ENCODE measurements around the gene ITGB1. TPM values are rescaled to one million over a fixed set of nuclear protein-coding genes. Genes with fewer than 3 reads are reported as not detected.

ITGB1 gene
- total RNA-seq, 1 experiment from 2014 or later: 223 TPM

DNA sequence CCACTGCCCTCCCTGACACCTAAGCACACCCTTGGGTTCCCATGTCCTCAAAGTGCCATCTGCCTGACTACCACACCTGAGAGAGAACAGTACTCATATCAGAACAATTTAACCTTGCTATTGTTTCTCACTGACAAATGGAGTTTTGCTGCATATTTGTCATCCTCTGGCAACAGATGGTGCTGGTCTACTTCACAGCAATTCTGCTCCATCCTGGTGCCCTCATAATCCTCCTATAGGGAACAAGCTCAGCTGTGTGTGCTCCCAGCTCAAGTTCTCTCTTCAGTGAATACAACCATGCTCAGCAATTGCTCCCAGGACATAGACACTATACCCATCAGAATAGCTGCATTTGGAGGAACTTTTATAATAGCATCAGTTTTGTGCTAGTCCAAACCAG lies 32.8 kb upstream of the ITGB1 start:
- H3K79me2 ChIP-seq (ENCODE audit: insufficient read depth, low read length): no peaks in the 10 kb centered on the region
- no peak overlapping the region for H4K91ac ChIP-seq (ENCODE audit: insufficient read length, low read depth, low read length)
- H3K27ac Mint-ChIP-seq: no peak overlapping the region
- peaks cover 8 to 13% of the 10 kb centered on the region in 2 experiments; a peak in 3 of 4 replicates for H3K4me1 Mint-ChIP-seq
- H3T11ph ChIP-seq (ENCODE audit: low read length): no peak overlapping the region
- H2BK12ac ChIP-seq (ENCODE audit: insufficient read length, low read depth, low read length): no peak overlapping the region
- H3K4me3 Mint-ChIP-seq: no peak overlapping the region
- H3K27me3 Mint-ChIP-seq (ENCODE audit: low read depth): no peaks in the 10 kb centered on the region
- H3K23ac ChIP-seq (ENCODE audit: insufficient read length, low read depth, low read length): no peak overlapping the region
- 0 out of 2 replicates have a peak, but pooled peaks cover 7% of the 10 kb centered on the region for H3K4me1 ChIP-seq (ENCODE audit: insufficient read depth, low read length)
- H3K56ac ChIP-seq (ENCODE audit: insufficient read length, low read depth, low read length): no peak overlapping the region
- H2BK5ac ChIP-seq (ENCODE audit: insufficient read length, low read length): no peak overlapping the region
- no peaks in the 10 kb centered on the region for H3K79me1 ChIP-seq (ENCODE audit: insufficient read depth, low read depth, low read length, poor library complexity, severe bottlenecking)
- H2BK120ac ChIP-seq (ENCODE audit: low read depth, low read length, poor library complexity, severe bottlenecking): no peak overlapping the region
- H3K4me2 ChIP-seq (ENCODE audit: insufficient read depth, insufficient read length, low read length): no peak overlapping the region
- H2BK15ac ChIP-seq (ENCODE audit: low read depth, low read length): no peak overlapping the region
- no peak overlapping the region for H3K14ac ChIP-seq (ENCODE audit: insufficient read depth, low read length)
- H3K27me3 ChIP-seq (ENCODE audit: insufficient read depth, low read length): no peaks in the 10 kb centered on the region
- no peak for DNase-seq
- H3K27ac ChIP-seq (ENCODE audit: insufficient read length, low read depth, low read length): no peak overlapping the region
- no peak overlapping the region for H2AK5ac ChIP-seq (ENCODE audit: insufficient read length, low read length)
- peaks cover 5 to 6% of the 10 kb centered on the region in 2 experiments for H3K9me3 Mint-ChIP-seq
- no peak overlapping the region for H2BK20ac ChIP-seq (ENCODE audit: low read depth, low read length, poor library complexity, severe bottlenecking)
- H4K20me1 ChIP-seq (ENCODE audit: control insufficient read depth, insufficient read depth, insufficient read length): no peaks in the 10 kb centered on the region
- no peaks in the 10 kb centered on the region for H3K9me3 ChIP-seq (ENCODE audit: control insufficient read depth, low read depth, low read length)
- no peak overlapping the region for H2AFZ ChIP-seq (ENCODE audit: low read length)
- no peak overlapping the region for H3K4ac ChIP-seq (ENCODE audit: low read depth, low read length)
- TF ChIP-seq, protein P1, sequence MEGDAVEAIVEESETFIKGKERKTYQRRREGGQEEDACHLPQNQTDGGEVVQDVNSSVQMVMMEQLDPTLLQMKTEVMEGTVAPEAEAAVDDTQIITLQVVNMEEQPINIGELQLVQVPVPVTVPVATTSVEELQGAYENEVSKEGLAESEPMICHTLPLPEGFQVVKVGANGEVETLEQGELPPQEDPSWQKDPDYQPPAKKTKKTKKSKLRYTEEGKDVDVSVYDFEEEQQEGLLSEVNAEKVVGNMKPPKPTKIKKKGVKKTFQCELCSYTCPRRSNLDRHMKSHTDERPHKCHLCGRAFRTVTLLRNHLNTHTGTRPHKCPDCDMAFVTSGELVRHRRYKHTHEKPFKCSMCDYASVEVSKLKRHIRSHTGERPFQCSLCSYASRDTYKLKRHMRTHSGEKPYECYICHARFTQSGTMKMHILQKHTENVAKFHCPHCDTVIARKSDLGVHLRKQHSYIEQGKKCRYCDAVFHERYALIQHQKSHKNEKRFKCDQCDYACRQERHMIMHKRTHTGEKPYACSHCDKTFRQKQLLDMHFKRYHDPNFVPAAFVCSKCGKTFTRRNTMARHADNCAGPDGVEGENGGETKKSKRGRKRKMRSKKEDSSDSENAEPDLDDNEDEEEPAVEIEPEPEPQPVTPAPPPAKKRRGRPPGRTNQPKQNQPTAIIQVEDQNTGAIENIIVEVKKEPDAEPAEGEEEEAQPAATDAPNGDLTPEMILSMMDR (conservative IDR thresholded peaks at IDR 0.05): no peak
- no peak overlapping the region for H4K8ac ChIP-seq (replicated peaks; ENCODE audit: insufficient read length, low read depth, low read length)
- H4K5ac ChIP-seq (ENCODE audit: insufficient read length, low read depth, low read length): no peak overlapping the region
- H3K18ac ChIP-seq (ENCODE audit: insufficient read length, low read depth, low read length): no peak overlapping the region
- peaks cover 0 to 10% (median 2%) of the 10 kb centered on the region in 3 experiments; a peak in 3 of 7 replicates for H3K36me3 Mint-ChIP-seq (ENCODE audit: insufficient read depth in 1 of 3, low read depth in 3 of 3)
- no peak overlapping the region for H3K9ac ChIP-seq (ENCODE audit: extremely low read depth, insufficient read length, low read length)
- H3K23me2 ChIP-seq (ENCODE audit: insufficient read length, low read depth, low read length, poor library complexity, severe bottlenecking): no peaks in the 10 kb centered on the region

Measured in H9 (cell line).